GM04504 (cell line): ENCODE measurements around the gene CENPH.
"Not testable (repeated sequence)": the region's sequence is repeated elsewhere in the genome, so short reads cannot be mapped to it uniquely, and the experiment has no call there.

Source experiments
- DNase-seq: peaks from one replicate; pipeline ENCODE4 v3.0.0-alpha.2; 2012; ENCODE audit warnings: low read depth

CENPH gene

DNA sequence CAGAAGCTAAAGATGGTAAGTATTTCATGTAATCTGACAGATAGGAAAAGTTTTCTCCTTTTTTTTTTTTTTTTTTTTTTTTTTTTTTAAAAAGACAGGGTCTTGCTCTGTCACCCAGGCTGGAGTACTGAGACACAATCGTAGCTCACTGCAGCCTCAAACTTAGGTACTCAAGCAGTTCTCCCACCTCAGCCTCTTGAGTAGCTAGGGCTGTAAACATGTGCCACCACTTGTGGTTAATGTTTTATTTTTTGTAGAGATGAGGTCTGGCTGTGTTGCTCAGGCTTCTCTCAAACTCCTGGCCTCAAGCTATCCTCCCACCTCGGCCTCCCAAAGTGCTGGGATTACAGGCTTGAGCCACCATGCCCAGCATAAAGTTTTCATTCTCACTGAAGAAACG is 63.1 kb downstream of the CENPH start:
- DNase-seq, result no peak

DNA sequence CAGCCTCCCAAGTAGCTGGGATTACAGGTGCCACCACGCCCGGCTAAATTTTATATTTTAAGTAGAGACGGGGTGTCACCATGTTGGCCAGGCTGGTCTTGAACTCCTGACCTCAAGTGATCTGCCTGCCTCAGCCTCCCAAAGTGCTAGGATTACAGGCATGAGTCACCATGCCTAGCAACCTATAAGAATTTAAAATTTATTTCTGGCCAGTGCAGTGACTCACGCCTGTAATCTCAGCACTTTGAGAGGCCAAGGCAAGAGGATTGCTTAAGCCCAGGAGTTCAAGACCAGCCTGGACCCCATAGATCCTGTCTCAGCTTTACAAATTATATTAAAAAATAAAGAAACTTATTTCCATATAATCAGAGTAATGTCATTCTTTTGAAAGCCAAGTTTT is 66.6 kb downstream of the CENPH start:
- not testable (repeated sequence) for DNase-seq

DNA sequence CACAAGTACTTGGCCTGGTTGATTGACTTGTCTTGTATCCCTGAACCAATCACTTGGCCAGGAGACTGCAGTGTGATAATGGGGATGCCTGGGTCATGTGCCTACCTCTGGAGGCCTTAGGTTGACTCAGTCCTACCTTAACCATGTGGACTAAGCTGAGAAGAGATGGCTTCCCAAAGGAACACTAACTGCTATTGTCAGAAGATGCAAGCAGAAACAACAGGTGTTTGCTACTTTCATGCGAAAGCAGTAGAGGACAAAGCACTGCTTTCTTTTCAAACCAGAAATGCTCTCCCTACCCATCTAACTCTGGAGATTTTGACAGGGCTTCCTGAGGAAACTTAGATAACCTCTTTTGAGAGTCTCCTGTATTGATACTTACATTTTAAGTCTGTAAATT is 68.2 kb downstream of the CENPH start:
- DNase-seq, result no peak
